GM12878 (cell line): ENCODE data around the gene SH3D19. TPM values are rescaled to one million over a fixed set of nuclear protein-coding genes. Genes with fewer than 3 reads are reported as not detected.

Experiments used
- ATAC-seq: fragments of 200-7000 bp; cut with Tn5 transposase; 3 replicates; pipeline ENCODE4 v1.9.1; 2020; ENCODE audit warnings: mild to moderate bottlenecking, moderate library complexity
- BruUV-seq: library from RNA; stranded (reverse); fragments of 400-500 nt; replicated peaks from 2 replicates; lab custom pipeline; 2021; lab: Mats Ljungman, UMichigan
- CTCF ChIA-PET: fragments of 300-600 bp; sonication (Branson Sonifier 250); formaldehyde crosslinking; extraction: SDS; loops from one replicate; lab custom pipeline; 2021; ENCODE audit warnings: inconsistent platforms; lab: Yijun Ruan, JAX
- POLR2A ChIA-PET: fragments of 350-600 bp; formaldehyde crosslinking; extraction: SDS; loops from one replicate; lab custom pipeline; 2021; ENCODE audit warnings: inconsistent platforms; lab: Charles Lee
- RAD21 ChIA-PET: fragments of 300-600 bp; sonication (Branson Sonifier 250); formaldehyde crosslinking; loops from one replicate; lab custom pipeline; 2023; ENCODE audit warnings: antibody characterized with exemption; ENCODE audit not compliant: unreplicated experiment; lab: Charles Lee
- SMC1A ChIA-PET: fragments of 300-600 bp; sonication (Branson Sonifier 250); formaldehyde crosslinking; loops from one replicate; lab custom pipeline; 2023; ENCODE audit not compliant: unreplicated experiment, uncharacterized antibody; lab: Charles Lee
- DNase-seq: peaks from one replicate; pipeline ENCODE4 v3.0.0-alpha.2; 2011; ENCODE audit warnings: low read depth, low spot score
- FAIRE-seq: peaks from 3 replicates; lab custom pipeline; 2011; peaks lifted over from hg19 to GRCh38; lab: Jason Lieb, UNC
- H2AFZ ChIP-seq: 2 replicates; pipeline ENCODE4 v1.6.0; 2011; ENCODE audit warnings: low read depth, low read length, control low read depth; ENCODE audit not compliant: control insufficient read depth
- H3K27ac ChIP-seq: 2 replicates; pipeline ENCODE4 v1.5.1; 2011; ENCODE audit warnings: control low read depth; ENCODE audit not compliant: control insufficient read depth, insufficient read depth
- H3K27me3 ChIP-seq, 2 experiments: replicated peaks in 1 of 2; 2 replicates each; pipeline versions ENCODE4 v1.6.0 to v1.6.1; 2011; ENCODE audit warnings: low read length in 1 of 2; ENCODE audit not compliant: control insufficient read depth in 2 of 2, insufficient read depth in 2 of 2
- H3K36me3 ChIP-seq, 2 experiments: 2 replicates each; pipeline ENCODE4 v1.5.1; 2011; ENCODE audit warnings: low read length in 1 of 2; ENCODE audit not compliant: control insufficient read depth in 2 of 2, insufficient read depth in 2 of 2
- H3K4me1 ChIP-seq: 2 replicates; pipeline ENCODE4 v1.6.1; 2011; ENCODE audit warnings: mild to moderate bottlenecking, low read length, moderate library complexity, mixed read lengths; ENCODE audit not compliant: control insufficient read depth, insufficient read depth
- H3K4me2 ChIP-seq: 2 replicates; pipeline ENCODE4 v1.6.0; 2011; ENCODE audit warnings: control low read depth; ENCODE audit not compliant: control insufficient read depth, insufficient read depth
- H3K4me3 ChIP-seq: fragments of 200-600 bp; sonication (generic); 2 replicates; pipeline ENCODE4 v1.5.1; 2016
- H3K79me2 ChIP-seq: 2 replicates; pipeline ENCODE4 v1.6.0; 2011; ENCODE audit warnings: low read length; ENCODE audit not compliant: control insufficient read depth, insufficient read depth
- H3K9ac ChIP-seq: 2 replicates; pipeline ENCODE4 v1.8.0; 2011; ENCODE audit warnings: low read length, control low read depth, mixed read lengths; ENCODE audit not compliant: control insufficient read depth, insufficient read depth
- H3K9me3 ChIP-seq: replicated peaks from 3 replicates; pipeline ENCODE4 v1.5.1; 2011; ENCODE audit warnings: mild to moderate bottlenecking, low read length; ENCODE audit not compliant: control insufficient read depth, insufficient read depth
- H4K20me1 ChIP-seq: 2 replicates; pipeline ENCODE4 v1.6.0; 2011; ENCODE audit not compliant: control insufficient read depth, insufficient read depth
- ATF3 ChIP-seq: IDR thresholded peaks from 2 replicates; pipeline ENCODE4 v1.6.1; 2011; ENCODE audit warnings: low read depth, mild to moderate bottlenecking, low read length, moderate library complexity, borderline replicate concordance; ENCODE audit errors: extremely low read depth
- ATF7 ChIP-seq: fragments of 450-650 bp; IDR thresholded peaks from 2 replicates; pipeline ENCODE4 v1.6.1; 2016; ENCODE audit warnings: low read depth, mild to moderate bottlenecking
- CHD4 ChIP-seq: fragments of 200-600 bp; sonication (generic); IDR thresholded peaks from 2 replicates; pipeline ENCODE4 v1.6.1; 2016; ENCODE audit warnings: mild to moderate bottlenecking
- IRF5 ChIP-seq: fragments of 450-650 bp; IDR thresholded peaks from 2 replicates; pipeline ENCODE4 v1.6.1; 2017; ENCODE audit warnings: borderline replicate concordance
- NR2C2 ChIP-seq: IDR thresholded peaks from 2 replicates; pipeline ENCODE4 v1.6.1; 2011; ENCODE audit warnings: borderline replicate concordance, low read depth; ENCODE audit not compliant: control insufficient read depth, insufficient read length
- POLR2AphosphoS5 ChIP-seq: IDR thresholded peaks from 2 replicates; pipeline ENCODE4 v1.6.1; 2011; ENCODE audit warnings: mild to moderate bottlenecking, low read length, inconsistent platforms
- SIX5 ChIP-seq: IDR thresholded peaks from 2 replicates; pipeline ENCODE4 v1.6.1; 2011; ENCODE audit warnings: mild to moderate bottlenecking, low read depth, low read length, moderate library complexity; ENCODE audit not compliant: severe bottlenecking
- SP1 ChIP-seq: IDR thresholded peaks from one replicate; pipeline ENCODE4 v1.6.1; 2011; ENCODE audit warnings: low read depth, low read length
- STAT1 ChIP-seq: fragments of 450-650 bp; conservative IDR thresholded peaks from 2 replicates; pipeline ENCODE4 v1.6.1; 2014; ENCODE audit warnings: antibody characterized with exemption, mild to moderate bottlenecking
- WGBS: methylation state at CpG from one replicate; pipeline ENCODE4 v1.1.6; 2016; ENCODE audit warnings: low lambda C conversion rate; ENCODE audit not compliant: insufficient replicate concordance, insufficient coverage; ENCODE audit errors: missing lambda C conversion rate; 5-methylcytosine and 5-hydroxymethylcytosine counted together
- in situ Hi-C: fragments of 300-500 bp; cut with MboI; formaldehyde crosslinking; loops from 9 replicates; pipeline ENCODE4 v1.14.3; 2018; ENCODE audit warnings: mixed read lengths
- intact Hi-C: fragments of 100-400 bp; cut with micrococcal nuclease; formaldehyde crosslinking; loops from one replicate; pipeline ENCODE4 v1.14.2; 2022; ENCODE audit not compliant: unreplicated experiment
- polyA plus RNA-seq, 11 experiments: library from polyadenylated mRNA; depleted of rRNA in 4 of 11; unstranded in 6 of 11; stranded (reverse) in 5 of 11; fragments of >200 nt; fragmentation: Nextera tagmentation in 4 of 11; fragmentation: Illumina TruSeq in 1 of 11; extraction: Ambion mirVana in 4 of 11; extraction: Trizol in 1 of 11; gene quantifications; 1 replicate in 1 of 11; 2 replicates in 10 of 11; pipeline versions ENCODE4 v1.2.1 to v1.2.3, GENCODE V29; 2011 to 2016; ENCODE audit warnings: inconsistent platforms in 2 of 11, missing spikeins in 2 of 11, low read depth in 1 of 11
- total RNA-seq, 4 experiments: library from RNA; depleted of rRNA in 3 of 4; stranded (reverse); fragments of >200 nt in 3 of 4; fragmentation: Illumina TruSeq in 1 of 4; extraction: Trizol in 1 of 4; gene quantifications; 2 replicates each; pipeline versions ENCODE4 v1.2.1 to v1.2.3, GENCODE V29; 2013 to 2021
- TF ChIP-seq, protein P1 (sequence below): IDR thresholded peaks from 2 replicates; pipeline ENCODE4 v1.6.1; 2012; ENCODE audit warnings: low read length, inconsistent platforms

SH3D19 gene
- total and polyA plus RNA-seq, 10 of the 15 experiments (the other 5 are each of a cell fraction or from before 2014, with no cell fraction given), result 0.03 to 6.9 (median 0.33) TPM; not detected in 3

- WGBS, result 29% methylated on average over 6 of the region's 6 CpGs
- ChIA-PET RAD21 (interaction anchor here (0.7 kb wide), 1 partner anchor 37 kb away, joined by 3 read pairs; no protein-coding TSS in a partner anchor), SMC1A (interaction anchor here (0.6 kb wide), 1 partner anchor 911 kb away, joined by 3 read pairs; no protein-coding TSS in a partner anchor), CTCF (no interaction called here), POLR2A (no interaction called here)
- TF ChIP-seq, protein P1, sequence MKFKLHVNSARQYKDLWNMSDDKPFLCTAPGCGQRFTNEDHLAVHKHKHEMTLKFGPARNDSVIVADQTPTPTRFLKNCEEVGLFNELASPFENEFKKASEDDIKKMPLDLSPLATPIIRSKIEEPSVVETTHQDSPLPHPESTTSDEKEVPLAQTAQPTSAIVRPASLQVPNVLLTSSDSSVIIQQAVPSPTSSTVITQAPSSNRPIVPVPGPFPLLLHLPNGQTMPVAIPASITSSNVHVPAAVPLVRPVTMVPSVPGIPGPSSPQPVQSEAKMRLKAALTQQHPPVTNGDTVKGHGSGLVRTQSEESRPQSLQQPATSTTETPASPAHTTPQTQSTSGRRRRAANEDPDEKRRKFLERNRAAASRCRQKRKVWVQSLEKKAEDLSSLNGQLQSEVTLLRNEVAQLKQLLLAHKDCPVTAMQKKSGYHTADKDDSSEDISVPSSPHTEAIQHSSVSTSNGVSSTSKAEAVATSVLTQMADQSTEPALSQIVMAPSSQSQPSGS, result no peak
- no peak for TF ChIP-seq SP1
- no peak for TF ChIP-seq ATF3
- TF ChIP-seq NR2C2, result no peak
- no peak for TF ChIP-seq CHD4
- TF ChIP-seq SIX5, result no peak
- TF ChIP-seq STAT1, result no peak
- no peak for TF ChIP-seq IRF5
- TF ChIP-seq ATF7, result no peak
- TF ChIP-seq POLR2AphosphoS5, result no peak
- H3K9ac ChIP-seq, result no peak overlapping the region
- no peak overlapping the region for H3K4me2 ChIP-seq
- no TSS peak for BruUV-seq
- H3K27me3 ChIP-seq, result peaks cover 0 to 1% of the 10 kb centered on the region in 2 experiments; a peak in 2 of 4 replicates
- in situ Hi-C loops (no loop called here), intact Hi-C loops (no loop called here)
- no peaks in the 10 kb centered on the region for H3K79me2 ChIP-seq
- no peaks in the 10 kb centered on the region for H3K4me1 ChIP-seq
- no peak for DNase-seq
- H4K20me1 ChIP-seq, result no peaks in the 10 kb centered on the region
- H3K36me3 ChIP-seq, result no peaks in the 10 kb centered on the region
- no peaks in the 10 kb centered on the region for H3K9me3 ChIP-seq
- H2AFZ ChIP-seq, result no peak overlapping the region
- H3K4me3 ChIP-seq, result no peak overlapping the region
- ATAC-seq, result no peak
- H3K27ac ChIP-seq, result no peak overlapping the region
- FAIRE-seq, result no peak
Measured at GRCh38 chr4:151184523-151185458, 140.6 kb downstream of the SH3D19 start.
